ENCODE results near the gene PHF1.

The PHF1 gene

GRCh38 chr6:33417128-33417902, 6.5 kb downstream of the PHF1 start:
- Histone ChIP-seq H3K36me3 (ENCODE audit: control insufficient read depth in 5 of 5, insufficient read depth in 5 of 5, low read length in 5 of 5) (peaks cover 0 to 43% (median 38%) of the 10 kb centered on the region in 5 donors), H3K9ac (ENCODE audit: low read length in 5 of 5) (peak overlapping the region; percentile 21 to 82 (median 62)), H3K4me3 (ENCODE audit: low read depth in 1 of 5, low read length in 5 of 5) (peak overlapping the region; percentile 70 to 86 (median 80)), H3K9me3 (ENCODE audit: control insufficient read depth in 5 of 5, low read length in 5 of 5) (no peaks in the 10 kb centered on the region), H3K27ac (ENCODE audit: low read depth, low read length) (peak overlapping the region; percentile 76), H3K27me3 (ENCODE audit: control insufficient read depth in 5 of 5, insufficient read depth in 4 of 5, low read length in 5 of 5) (peaks cover 0 to 3% (median 0%) of the 10 kb centered on the region in 5 donors), H3K4me1 (ENCODE audit: control insufficient read depth in 5 of 5, insufficient read depth in 5 of 5, low read length in 5 of 5) (peaks cover 10 to 46% (median 39%) of the 10 kb centered on the region in 5 donors)

- Histone ChIP-seq H3K4me1 (ENCODE audit: control insufficient read depth in 5 of 5, insufficient read depth in 5 of 5, low read length in 5 of 5) (peaks cover 10 to 41% (median 37%) of the 10 kb centered on the region in 5 donors), H3K36me3 (ENCODE audit: control insufficient read depth in 5 of 5, insufficient read depth in 5 of 5, low read length in 5 of 5) (peaks cover 0 to 36% (median 30%) of the 10 kb centered on the region in 5 donors), H3K27me3 (ENCODE audit: control insufficient read depth in 5 of 5, insufficient read depth in 4 of 5, low read length in 5 of 5) (peaks cover 0 to 3% (median 0%) of the 10 kb centered on the region in 5 donors), H3K9me3 (ENCODE audit: control insufficient read depth in 5 of 5, low read length in 5 of 5) (no peaks in the 10 kb centered on the region), H3K27ac (ENCODE audit: low read depth, low read length) (peak within 1 kb of the TSS; percentile 76), H3K9ac (ENCODE audit: low read length in 5 of 5) (peak within 1 kb of the TSS; percentile 53 to 82 (median 77)), H3K4me3 (ENCODE audit: low read depth in 1 of 5, low read length in 5 of 5) (peak within 1 kb of the TSS; percentile 71 to 86 (median 80))
Measured at GRCh38 chr6:33417903-33418689, 7.3 kb downstream of the PHF1 start, which contains the start of gene CUTA. Gene CUTA (minus strand): TSS chr6:33418107. CDS start chr6:33418000, 107 bp downstream.

- Histone ChIP-seq H3K4me1 (ENCODE audit: control insufficient read depth in 5 of 5, insufficient read depth in 5 of 5, low read length in 5 of 5) (peaks cover 10 to 41% (median 35%) of the 10 kb centered on the region in 5 donors), H3K9ac (ENCODE audit: low read length in 5 of 5) (peak overlapping the region; percentile 53 to 79 (median 70))
Measured at GRCh38 chr6:33418690-33419291, 8.0 kb downstream of the PHF1 start.

GRCh38 chr6:33419580-33420490, 9.0 kb downstream of the PHF1 start, which contains the start of gene SYNGAP1:
Gene SYNGAP1 (plus strand): TSS chr6:33420065. CDS start chr6:33420265, 200 bp downstream.
- Histone ChIP-seq H3K27ac (ENCODE audit: low read depth, low read length) (peak within 1 kb of the TSS; percentile 76), H3K9me3 (ENCODE audit: control insufficient read depth in 5 of 5, low read length in 5 of 5) (no peaks in the 10 kb centered on the region), H3K36me3 (ENCODE audit: control insufficient read depth in 5 of 5, insufficient read depth in 5 of 5, low read length in 5 of 5) (peaks cover 0 to 19% (median 13%) of the 10 kb centered on the region in 5 donors), H3K4me3 (ENCODE audit: low read depth in 1 of 5, low read length in 5 of 5) (peak within 1 kb of the TSS in 2 of 5 donors; percentile 71 to 86), H3K27me3 (ENCODE audit: control insufficient read depth in 5 of 5, insufficient read depth in 4 of 5, low read length in 5 of 5) (peaks cover 0 to 3% (median 0%) of the 10 kb centered on the region in 5 donors), H3K9ac (ENCODE audit: low read length in 5 of 5) (peak within 1 kb of the TSS in 1 of 5 donors; percentile 77), H3K4me1 (ENCODE audit: control insufficient read depth in 5 of 5, insufficient read depth in 5 of 5, low read length in 5 of 5) (peaks cover 10 to 47% (median 41%) of the 10 kb centered on the region in 5 donors)

More at GRCh38 chr6:33418690-33419291, 8.0 kb downstream of the PHF1 start:
- peak overlapping the region; percentile 58 to 86 (median 80) for H3K4me3 ChIP-seq (ENCODE audit: low read depth in 1 of 5, low read length in 5 of 5)
- H3K9me3 ChIP-seq (ENCODE audit: control insufficient read depth in 5 of 5, low read length in 5 of 5): no peaks in the 10 kb centered on the region
- H3K27me3 ChIP-seq (ENCODE audit: control insufficient read depth in 5 of 5, insufficient read depth in 4 of 5, low read length in 5 of 5): peaks cover 0 to 3% (median 0%) of the 10 kb centered on the region in 5 donors
- H3K27ac ChIP-seq (ENCODE audit: low read depth, low read length): peak overlapping the region; percentile 76
- H3K36me3 ChIP-seq (ENCODE audit: control insufficient read depth in 5 of 5, insufficient read depth in 5 of 5, low read length in 5 of 5): peaks cover 0 to 29% (median 23%) of the 10 kb centered on the region in 5 donors

GRCh38 chr6:33420491-33421343, 9.9 kb downstream of the PHF1 start:
- H3K27ac ChIP-seq (ENCODE audit: low read depth, low read length): no peak overlapping the region
- no peaks in the 10 kb centered on the region for H3K9me3 ChIP-seq (ENCODE audit: control insufficient read depth in 5 of 5, low read length in 5 of 5)
- no peak overlapping the region for H3K4me3 ChIP-seq (ENCODE audit: low read depth in 1 of 5, low read length in 5 of 5)
- no peak overlapping the region for H3K9ac ChIP-seq (ENCODE audit: low read length in 5 of 5)
- peaks cover 10 to 49% (median 40%) of the 10 kb centered on the region in 5 donors for H3K4me1 ChIP-seq (ENCODE audit: control insufficient read depth in 5 of 5, insufficient read depth in 5 of 5, low read length in 5 of 5)
- peaks cover 0 to 3% (median 0%) of the 10 kb centered on the region in 5 donors for H3K27me3 ChIP-seq (ENCODE audit: control insufficient read depth in 5 of 5, insufficient read depth in 4 of 5, low read length in 5 of 5)
- peaks cover 0 to 10% (median 4%) of the 10 kb centered on the region in 5 donors for H3K36me3 ChIP-seq (ENCODE audit: control insufficient read depth in 5 of 5, insufficient read depth in 5 of 5, low read length in 5 of 5)

- no peaks in the 10 kb centered on the region for H3K9me3 ChIP-seq (ENCODE audit: control insufficient read depth in 5 of 5, low read length in 5 of 5)
- H3K36me3 ChIP-seq (ENCODE audit: control insufficient read depth in 5 of 5, insufficient read depth in 5 of 5, low read length in 5 of 5): peaks cover 0 to 5% (median 0%) of the 10 kb centered on the region in 5 donors
- no peak overlapping the region for H3K4me3 ChIP-seq (ENCODE audit: low read depth in 1 of 5, low read length in 5 of 5)
- H3K9ac ChIP-seq (ENCODE audit: low read length in 5 of 5): no peak overlapping the region
- H3K27ac ChIP-seq (ENCODE audit: low read depth, low read length): no peak overlapping the region
- H3K27me3 ChIP-seq (ENCODE audit: control insufficient read depth in 5 of 5, insufficient read depth in 4 of 5, low read length in 5 of 5): peaks cover 0 to 3% (median 0%) of the 10 kb centered on the region in 5 donors
- peaks cover 10 to 43% (median 38%) of the 10 kb centered on the region in 5 donors for H3K4me1 ChIP-seq (ENCODE audit: control insufficient read depth in 5 of 5, insufficient read depth in 5 of 5, low read length in 5 of 5)
Measured at GRCh38 chr6:33421344-33421643, 10.5 kb downstream of the PHF1 start.

GRCh38 chr6:33423777-33424176, 13.0 kb downstream of the PHF1 start:
- H3K9ac ChIP-seq (ENCODE audit: low read length in 5 of 5): no peak overlapping the region

GRCh38 chr6:33424855-33425667, 14.2 kb downstream of the PHF1 start:
- Histone ChIP-seq H3K36me3 (ENCODE audit: control insufficient read depth in 5 of 5, insufficient read depth in 5 of 5, low read length in 5 of 5) (no peaks in the 10 kb centered on the region), H3K27me3 (ENCODE audit: control insufficient read depth in 5 of 5, insufficient read depth in 4 of 5, low read length in 5 of 5) (no peaks in the 10 kb centered on the region), H3K9me3 (ENCODE audit: control insufficient read depth in 5 of 5, low read length in 5 of 5) (no peaks in the 10 kb centered on the region), H3K4me1 (ENCODE audit: control insufficient read depth in 5 of 5, insufficient read depth in 5 of 5, low read length in 5 of 5) (peaks cover 9 to 45% (median 36%) of the 10 kb centered on the region in 5 donors), H3K9ac (ENCODE audit: low read length in 5 of 5) (peak overlapping the region; percentile 80 to 88 (median 86)), H3K27ac (ENCODE audit: low read depth, low read length) (peak overlapping the region; percentile 90), H3K4me3 (ENCODE audit: low read depth in 1 of 5, low read length in 5 of 5) (peak overlapping the region; percentile 55 to 87 (median 74))

More at GRCh38 chr6:33423777-33424176, 13.0 kb downstream of the PHF1 start:
- no peak overlapping the region for H3K4me3 ChIP-seq (ENCODE audit: low read depth in 1 of 5, low read length in 5 of 5)
- H3K4me1 ChIP-seq (ENCODE audit: control insufficient read depth in 5 of 5, insufficient read depth in 5 of 5, low read length in 5 of 5): peaks cover 7 to 38% (median 36%) of the 10 kb centered on the region in 5 donors
- H3K9me3 ChIP-seq (ENCODE audit: control insufficient read depth in 5 of 5, low read length in 5 of 5): no peaks in the 10 kb centered on the region
- H3K27me3 ChIP-seq (ENCODE audit: control insufficient read depth in 5 of 5, insufficient read depth in 4 of 5, low read length in 5 of 5): no peaks in the 10 kb centered on the region
- no peak overlapping the region for H3K27ac ChIP-seq (ENCODE audit: low read depth, low read length)
- H3K36me3 ChIP-seq (ENCODE audit: control insufficient read depth in 5 of 5, insufficient read depth in 5 of 5, low read length in 5 of 5): no peaks in the 10 kb centered on the region

All from subcutaneous abdominal adipose tissue (tissue), 5 donors.